Thyroid gland (tissue), 4 donors: Measurements from ENCODE around the gene VWF.

Experiments
- POLR2A ChIP-seq, 2 donors: fragments of 450-650 bp; IDR thresholded peaks; one replicate each; pipeline ENCODE4 v1.6.1; 2017; ENCODE audit warnings: antibody characterized with exemption in 2 of 2, mild to moderate bottlenecking in 2 of 2, moderate library complexity in 1 of 2
- TF ChIP-seq, protein P1 (sequence below), 6 experiments: fragments of 200-600 bp in 3 of 6; fragments of 450-650 bp in 3 of 6; sonication (generic) in 3 of 6; IDR thresholded peaks; one replicate each; pipeline ENCODE4 v1.5.1; 2016 to 2019; ENCODE audit warnings: antibody characterized with exemption in 6 of 6, mild to moderate bottlenecking in 2 of 6, inconsistent platforms in 1 of 6, moderate library complexity in 1 of 6

DNA sequence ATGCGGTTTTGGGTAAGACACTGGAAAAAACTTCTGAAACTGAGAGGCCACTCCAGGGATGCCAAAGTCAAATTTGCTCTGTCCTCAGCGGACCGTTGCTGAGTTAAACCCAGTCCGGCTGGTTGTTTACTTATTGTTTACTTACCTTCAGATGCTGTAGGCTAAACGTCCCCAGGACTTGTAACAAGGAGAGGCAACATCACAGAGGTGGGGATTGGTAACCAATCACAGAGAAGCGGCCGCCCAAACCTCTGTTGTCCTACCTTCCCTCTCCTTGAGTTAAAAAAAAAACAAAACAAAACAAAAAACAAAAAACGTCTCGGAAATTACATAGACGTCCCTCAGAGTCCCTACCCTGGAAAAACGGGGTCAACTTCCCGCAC, 179.8 kb downstream of the VWF start:
- no peak for TF ChIP-seq POLR2A (IDR thresholded peaks at IDR 0.05)
- TF ChIP-seq, protein P1, sequence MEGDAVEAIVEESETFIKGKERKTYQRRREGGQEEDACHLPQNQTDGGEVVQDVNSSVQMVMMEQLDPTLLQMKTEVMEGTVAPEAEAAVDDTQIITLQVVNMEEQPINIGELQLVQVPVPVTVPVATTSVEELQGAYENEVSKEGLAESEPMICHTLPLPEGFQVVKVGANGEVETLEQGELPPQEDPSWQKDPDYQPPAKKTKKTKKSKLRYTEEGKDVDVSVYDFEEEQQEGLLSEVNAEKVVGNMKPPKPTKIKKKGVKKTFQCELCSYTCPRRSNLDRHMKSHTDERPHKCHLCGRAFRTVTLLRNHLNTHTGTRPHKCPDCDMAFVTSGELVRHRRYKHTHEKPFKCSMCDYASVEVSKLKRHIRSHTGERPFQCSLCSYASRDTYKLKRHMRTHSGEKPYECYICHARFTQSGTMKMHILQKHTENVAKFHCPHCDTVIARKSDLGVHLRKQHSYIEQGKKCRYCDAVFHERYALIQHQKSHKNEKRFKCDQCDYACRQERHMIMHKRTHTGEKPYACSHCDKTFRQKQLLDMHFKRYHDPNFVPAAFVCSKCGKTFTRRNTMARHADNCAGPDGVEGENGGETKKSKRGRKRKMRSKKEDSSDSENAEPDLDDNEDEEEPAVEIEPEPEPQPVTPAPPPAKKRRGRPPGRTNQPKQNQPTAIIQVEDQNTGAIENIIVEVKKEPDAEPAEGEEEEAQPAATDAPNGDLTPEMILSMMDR (IDR thresholded peaks at IDR 0.05), result no peak
